Measurements from ENCODE around the gene CENPE. TPM values are rescaled to one million over a fixed set of nuclear protein-coding genes. Genes with fewer than 3 reads are reported as not detected.
A peak's percentile ranks its signal among the peaks of the same experiment; 100 is the strongest.

The CENPE gene
- total RNA-seq, 1 experiment from 2014 or later, result 38.1 TPM

GRCh38 chr4:103076747-103077347, 121.3 kb downstream of the CENPE start, which contains the start of gene SLC9B2:
SLC9B2 (minus strand) TSS chr4:103076761; CDS start chr4:103067550, 9,211 bp downstream.
- Histone ChIP-seq H3K56ac (ENCODE audit: insufficient read length, low read depth, low read length) (no peak within 1 kb of the TSS), H2BK5ac (ENCODE audit: insufficient read length, low read length) (no peak within 1 kb of the TSS), H3K27ac (ENCODE audit: insufficient read length, low read depth, low read length) (no peak within 1 kb of the TSS), H2AK5ac (ENCODE audit: insufficient read length, low read length) (no peak within 1 kb of the TSS), H3K23ac (ENCODE audit: insufficient read length, low read depth, low read length) (no peak within 1 kb of the TSS), H4K20me1 (ENCODE audit: control insufficient read depth, insufficient read depth, insufficient read length) (no peaks in the 10 kb centered on the region), H4K5ac (ENCODE audit: insufficient read length, low read depth, low read length) (no peak within 1 kb of the TSS), H3K9me3 (ENCODE audit: control insufficient read depth, low read depth, low read length) (no peaks in the 10 kb centered on the region), H3K79me1 (ENCODE audit: insufficient read depth, low read depth, low read length, poor library complexity, severe bottlenecking) (no peaks in the 10 kb centered on the region), H2BK20ac (ENCODE audit: low read depth, low read length, poor library complexity, severe bottlenecking) (no peak within 1 kb of the TSS), H3K79me2 (ENCODE audit: insufficient read depth, low read length) (no peaks in the 10 kb centered on the region), H2BK12ac (ENCODE audit: insufficient read length, low read depth, low read length) (no peak within 1 kb of the TSS), H2BK15ac (ENCODE audit: low read depth, low read length) (no peak within 1 kb of the TSS), H4K8ac (replicated peaks; ENCODE audit: insufficient read length, low read depth, low read length) (no peak within 1 kb of the TSS), H3K4me1 (ENCODE audit: insufficient read depth, low read length) (no peaks in the 10 kb centered on the region), H3T11ph (ENCODE audit: low read length) (no peak within 1 kb of the TSS), H3K23me2 (ENCODE audit: insufficient read length, low read depth, low read length, poor library complexity, severe bottlenecking) (peaks cover 7% of the 10 kb centered on the region), H2BK120ac (ENCODE audit: low read depth, low read length, poor library complexity, severe bottlenecking) (no peak within 1 kb of the TSS), H3K14ac (ENCODE audit: insufficient read depth, low read length) (peak within 1 kb of the TSS; percentile 88), H3K4me2 (ENCODE audit: insufficient read depth, insufficient read length, low read length) (peak within 1 kb of the TSS; percentile 87), H3K9ac (ENCODE audit: extremely low read depth, insufficient read length, low read length) (peak within 1 kb of the TSS; percentile 61), H2AFZ (ENCODE audit: low read length) (peak within 1 kb of the TSS; percentile 50), H3K18ac (ENCODE audit: insufficient read length, low read depth, low read length) (peak within 1 kb of the TSS; percentile 61), H3K4ac (ENCODE audit: low read depth, low read length) (no peak within 1 kb of the TSS), H3K27me3 (ENCODE audit: insufficient read depth, low read length) (peaks cover 5% of the 10 kb centered on the region; the same call in 1 of the 2 replicates), H4K91ac (ENCODE audit: insufficient read length, low read depth, low read length) (no peak within 1 kb of the TSS)
- peaks cover 34% of the 10 kb centered on the region for H3K27me3 Mint-ChIP-seq (ENCODE audit: low read depth)
- peaks cover 0 to 11% (median 5%) of the 10 kb centered on the region in 3 experiments; a peak in 4 of 7 replicates for H3K36me3 Mint-ChIP-seq (ENCODE audit: insufficient read depth in 1 of 3, low read depth in 3 of 3)
- no CpG with 5 or more reads among the region's 21 CpGs for WGBS (ENCODE audit: extremely low coverage, insufficient read length, low lambda C conversion rate)
- peak within 1 kb of the TSS in 1 of 3 experiments; percentile 75; a peak in 3 of 7 replicates for H3K27ac Mint-ChIP-seq
- no peaks in the 10 kb centered on the region for H3K9me3 Mint-ChIP-seq
- no peak for DNase-seq
- no peak for TF ChIP-seq CTCF (conservative IDR thresholded peaks at IDR 0.05)
- peaks cover 10 to 13% of the 10 kb centered on the region in 2 experiments for H3K4me1 Mint-ChIP-seq
- H3K4me3 Mint-ChIP-seq, result peak within 1 kb of the TSS; percentile 88 to 91

Data from H9 (cell line).